ENCODE measurements around the gene TSPAN15.

- no peak for TF ChIP-seq YY1 (IDR thresholded peaks at IDR 0.05; ENCODE audit: insufficient read depth, insufficient read length)
- TF ChIP-seq SUZ12 (IDR thresholded peaks at IDR 0.05; ENCODE audit: extremely low read depth, insufficient read depth, insufficient read length): no peak
Measured at GRCh38 chr10:69464801-69465401, 13.6 kb downstream of the TSPAN15 start.
